ENCODE measurements around the gene C5orf15.

DNA sequence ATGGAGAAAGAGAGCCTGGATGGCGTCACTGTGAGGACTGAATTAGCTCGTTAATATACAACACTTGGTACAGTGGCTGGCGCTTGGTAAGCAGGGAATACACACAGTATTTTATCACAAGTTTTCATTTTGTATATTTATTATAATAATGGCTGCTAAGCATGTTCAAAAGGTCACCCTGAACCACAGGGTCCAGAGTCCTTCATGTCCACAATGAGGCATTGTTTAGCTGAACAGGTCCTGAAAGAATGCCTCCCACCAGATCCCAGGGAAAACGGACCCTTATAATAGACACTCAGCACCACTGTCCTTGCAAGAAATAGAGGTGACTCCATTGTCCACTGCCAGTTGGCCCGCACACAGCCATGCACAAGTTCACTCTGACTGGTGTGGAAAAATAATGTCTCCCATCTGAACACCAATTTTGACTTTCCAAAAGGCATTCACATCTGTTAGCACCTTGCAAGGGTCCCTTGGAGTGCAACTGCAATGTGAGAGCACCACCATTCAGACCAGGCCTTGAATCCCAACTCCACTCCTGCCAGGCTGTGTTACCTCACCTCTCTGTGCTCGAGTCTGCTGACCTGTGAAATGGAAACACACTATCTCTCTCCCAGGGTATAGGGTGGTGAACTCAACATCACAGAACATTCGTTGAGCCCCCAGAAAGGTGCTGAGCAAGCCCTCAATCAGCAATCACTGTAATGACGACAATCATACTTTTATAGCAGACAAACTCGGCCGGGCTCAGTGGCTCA, 32.5 kb upstream of the C5orf15 start:
- TF ChIP-seq, protein P1, sequence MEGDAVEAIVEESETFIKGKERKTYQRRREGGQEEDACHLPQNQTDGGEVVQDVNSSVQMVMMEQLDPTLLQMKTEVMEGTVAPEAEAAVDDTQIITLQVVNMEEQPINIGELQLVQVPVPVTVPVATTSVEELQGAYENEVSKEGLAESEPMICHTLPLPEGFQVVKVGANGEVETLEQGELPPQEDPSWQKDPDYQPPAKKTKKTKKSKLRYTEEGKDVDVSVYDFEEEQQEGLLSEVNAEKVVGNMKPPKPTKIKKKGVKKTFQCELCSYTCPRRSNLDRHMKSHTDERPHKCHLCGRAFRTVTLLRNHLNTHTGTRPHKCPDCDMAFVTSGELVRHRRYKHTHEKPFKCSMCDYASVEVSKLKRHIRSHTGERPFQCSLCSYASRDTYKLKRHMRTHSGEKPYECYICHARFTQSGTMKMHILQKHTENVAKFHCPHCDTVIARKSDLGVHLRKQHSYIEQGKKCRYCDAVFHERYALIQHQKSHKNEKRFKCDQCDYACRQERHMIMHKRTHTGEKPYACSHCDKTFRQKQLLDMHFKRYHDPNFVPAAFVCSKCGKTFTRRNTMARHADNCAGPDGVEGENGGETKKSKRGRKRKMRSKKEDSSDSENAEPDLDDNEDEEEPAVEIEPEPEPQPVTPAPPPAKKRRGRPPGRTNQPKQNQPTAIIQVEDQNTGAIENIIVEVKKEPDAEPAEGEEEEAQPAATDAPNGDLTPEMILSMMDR (IDR thresholded peaks at IDR 0.05): no peak
- TF ChIP-seq POLR2A (IDR thresholded peaks at IDR 0.05) (no peak), EP300 (IDR thresholded peaks at IDR 0.05) (no peak), POLR2AphosphoS5 (IDR thresholded peaks at IDR 0.05) (no peak)

Measured in stomach (tissue), 4 donors.